Right hindlimb (tissue), 1 donor: ENCODE results near the gene CAPZB.
A peak's percentile ranks its signal among the peaks of the same experiment; 100 is the strongest.
"Not testable (repeated sequence)": the region's sequence is repeated elsewhere in the genome, so short reads cannot be mapped to it uniquely, and the experiment has no call there.

Experiments
- DNase-seq: peaks from one replicate; pipeline ENCODE4 v3.0.0-alpha.2; 2018

CAPZB gene

DNA sequence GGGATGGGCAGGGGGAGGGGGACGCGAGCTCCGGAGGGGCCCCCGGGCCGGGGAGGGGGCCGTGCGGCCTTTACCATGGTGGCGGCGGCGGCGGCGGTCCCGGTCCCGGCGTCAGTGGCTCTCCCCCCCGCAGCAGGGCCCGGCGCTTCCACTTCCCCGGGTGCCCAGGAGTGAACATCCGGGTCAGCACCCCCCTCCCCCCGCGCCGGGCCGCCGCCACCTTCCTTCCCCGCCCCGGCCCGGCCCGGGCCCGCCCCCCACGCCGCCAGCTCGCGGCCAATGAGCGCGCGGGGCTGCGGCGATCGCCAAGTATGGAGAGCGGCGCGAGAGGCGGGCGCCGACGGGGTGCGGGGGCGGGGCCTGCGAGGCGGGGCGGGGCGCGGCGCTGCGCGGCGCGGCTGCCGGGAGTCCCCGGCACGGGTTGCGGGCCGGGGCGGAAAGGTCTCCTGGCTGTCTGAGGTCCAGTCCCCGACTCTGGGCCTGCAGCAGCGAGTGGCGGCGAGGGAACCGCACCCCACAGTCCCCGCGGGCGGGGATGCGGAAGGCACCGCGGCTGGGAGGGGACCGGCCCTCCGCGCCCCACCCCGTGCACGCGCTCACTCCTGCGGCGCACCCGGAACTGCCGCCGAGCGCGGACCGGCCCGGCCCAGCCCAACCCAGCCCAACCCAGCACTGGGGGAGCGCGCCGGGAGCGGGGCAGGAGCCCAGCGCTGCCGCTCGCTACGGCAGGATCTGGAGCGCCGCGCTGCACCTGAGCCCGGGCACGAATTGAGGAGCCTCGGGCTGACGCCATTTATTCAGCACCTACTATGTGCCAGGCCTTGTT, at the start of gene CAPZB:
Gene CAPZB (minus strand): TSS at position 178 of the 826 bp plus-strand sequence. CDS start 101 bp downstream, at position 77.
- DNase-seq = peak; percentile 96

GRCh38 chr1:19534281-19534680, 48.9 kb upstream of the CAPZB start:
- DNase-seq = no peak

GRCh38 chr1:19533626-19534025, 48.3 kb upstream of the CAPZB start:
- DNase-seq = no peak

- no peak for DNase-seq
These were observed 47.2 kb upstream of the CAPZB start for GRCh38 chr1:19532519-19532918.

DNA sequence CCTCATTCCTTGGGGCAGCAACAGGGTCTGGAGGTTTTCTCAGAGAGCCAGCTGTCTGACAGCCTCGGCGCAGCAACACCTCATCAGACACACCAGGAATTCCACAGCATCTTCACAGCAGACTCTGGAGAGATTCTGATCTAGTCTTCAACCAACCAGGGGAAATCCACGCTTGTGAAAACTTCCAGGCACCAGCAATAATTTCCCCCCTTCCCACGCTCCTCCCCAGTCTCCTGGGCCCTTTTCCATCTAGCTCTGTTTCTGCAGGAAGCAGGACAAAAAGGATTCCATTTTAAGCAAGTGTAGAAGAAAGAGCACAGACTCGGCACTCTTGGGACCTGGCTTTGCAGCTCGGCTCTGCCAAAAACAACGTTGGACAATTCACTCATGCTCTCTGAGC, 44.3 kb upstream of the CAPZB start:
- peak; percentile 71 for DNase-seq

GRCh38 chr1:19528438-19528837, 43.1 kb upstream of the CAPZB start:
- DNase-seq = no peak

- DNase-seq = no peak
These were observed 40.5 kb upstream of the CAPZB start for GRCh38 chr1:19525607-19526545.

DNA sequence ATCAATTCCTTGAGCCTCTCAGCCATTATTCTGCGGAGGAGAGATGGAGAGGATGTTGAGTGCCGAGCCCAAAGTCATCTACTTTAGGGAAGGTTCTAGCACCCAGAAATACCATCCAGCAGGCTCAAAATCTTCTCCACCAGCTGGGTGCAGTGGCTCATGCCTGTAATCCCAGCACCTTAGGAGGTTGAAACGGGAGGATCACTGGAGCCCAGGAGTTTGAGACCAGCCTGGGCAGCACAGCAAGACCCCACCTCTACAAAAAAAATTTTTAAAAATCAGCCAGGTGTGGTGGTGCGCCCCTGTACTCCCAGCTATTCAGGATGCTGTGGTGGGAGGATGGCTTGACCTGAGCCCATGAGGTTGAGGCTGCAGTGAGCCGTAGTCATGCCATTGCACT, 39.5 kb upstream of the CAPZB start:
- DNase-seq = no peak

DNA sequence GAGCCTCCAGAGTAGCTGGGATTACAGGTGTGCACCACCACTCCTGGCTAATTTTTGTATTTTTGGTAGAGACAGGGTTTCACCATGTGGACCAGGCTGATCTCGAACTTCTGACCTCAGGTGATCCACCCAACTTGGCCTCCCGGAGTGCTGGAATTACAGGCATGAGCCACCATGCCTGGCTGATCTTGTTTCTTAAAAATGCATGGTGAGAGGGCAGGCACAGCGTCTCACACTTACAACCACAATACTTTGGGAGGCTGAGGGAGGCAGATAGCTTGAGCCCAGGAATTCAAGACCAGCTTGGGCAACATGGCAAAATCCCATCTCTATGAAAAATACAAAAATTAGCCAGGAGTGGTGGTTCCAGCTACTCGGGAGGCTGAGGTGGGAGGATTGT, 37.2 kb upstream of the CAPZB start:
- not testable (repeated sequence) for DNase-seq

DNA sequence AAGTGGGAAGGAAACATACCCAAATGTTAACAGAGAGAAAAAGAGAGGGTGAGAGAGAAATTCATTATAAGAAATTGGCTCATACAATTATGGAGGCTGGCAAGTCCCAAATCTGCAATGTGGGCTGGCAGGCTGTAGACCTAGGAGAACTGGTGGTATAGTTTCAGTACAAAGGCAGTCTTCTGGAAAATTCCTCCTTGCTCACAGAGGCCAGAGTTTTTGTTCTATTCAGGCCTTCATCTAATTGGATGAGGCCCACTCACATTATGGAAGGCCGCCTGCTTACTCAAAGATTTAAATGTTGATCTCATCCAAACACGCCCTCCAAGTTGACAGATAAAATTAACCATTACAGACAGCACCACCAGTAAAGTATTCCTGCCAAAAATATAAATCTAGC, 36.1 kb upstream of the CAPZB start:
- no peak for DNase-seq

DNA sequence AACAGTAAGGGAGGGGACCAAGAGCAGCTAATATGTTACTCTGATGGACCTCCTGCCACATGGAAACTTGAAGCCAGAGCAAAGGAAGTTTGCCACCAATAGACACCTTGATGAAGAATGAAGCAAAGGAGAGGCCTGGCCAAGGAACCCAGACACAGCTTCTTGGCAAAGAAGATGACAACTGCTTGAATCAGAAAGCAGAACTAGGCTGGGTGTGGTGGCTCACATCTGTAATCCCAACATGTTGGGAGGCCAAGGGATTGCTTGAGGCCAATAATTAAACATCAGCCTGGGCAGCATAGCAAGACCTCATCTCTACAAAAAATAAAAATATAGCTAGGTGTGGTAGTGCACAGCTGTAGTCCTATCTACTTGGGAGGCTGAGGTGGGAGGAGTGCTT, 31.7 kb upstream of the CAPZB start:
- no peak for DNase-seq

GRCh38 chr1:19515201-19515600, 29.9 kb upstream of the CAPZB start:
- no peak for DNase-seq

GRCh38 chr1:19514391-19514831, 29.1 kb upstream of the CAPZB start:
- peak; percentile 54 for DNase-seq

DNA sequence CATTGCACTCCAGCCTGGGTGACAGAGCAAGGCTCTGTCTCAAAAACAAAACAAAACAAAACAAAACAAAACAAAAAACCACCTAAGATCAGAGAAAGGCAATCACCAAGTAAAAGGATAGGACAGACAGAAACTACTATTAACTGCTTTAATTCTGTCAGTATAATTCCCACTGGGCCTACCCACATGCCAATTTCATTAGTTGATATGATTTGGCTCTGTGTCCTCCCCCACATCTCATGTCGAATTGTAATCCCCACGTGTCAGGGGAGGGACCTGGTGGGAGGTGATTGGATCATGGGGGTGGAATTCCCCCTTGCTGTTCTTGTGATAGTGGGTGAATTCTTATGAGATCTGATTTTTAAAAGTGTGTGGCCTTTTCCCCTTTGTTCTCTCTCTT, 27.2 kb upstream of the CAPZB start:
- no peak for DNase-seq

DNA sequence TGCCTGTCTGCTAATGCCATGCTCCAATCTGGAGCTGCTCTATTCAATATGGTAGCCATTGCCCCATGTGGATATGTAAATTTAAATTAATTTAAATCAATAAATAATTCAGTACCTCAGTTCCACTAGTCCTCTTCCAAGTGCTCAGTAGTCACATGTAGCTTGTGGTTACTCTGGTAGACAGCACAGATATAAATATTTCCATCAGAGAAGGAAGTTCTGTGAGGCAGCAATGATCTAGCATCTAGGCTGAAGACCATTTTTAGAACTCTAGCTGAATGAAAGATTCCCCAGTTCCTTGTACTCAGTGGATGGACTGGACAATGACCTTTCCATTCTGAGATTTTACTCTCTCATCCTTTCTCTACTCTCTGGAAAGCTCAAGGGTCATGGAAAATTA, 25.8 kb upstream of the CAPZB start:
- no peak for DNase-seq

DNA sequence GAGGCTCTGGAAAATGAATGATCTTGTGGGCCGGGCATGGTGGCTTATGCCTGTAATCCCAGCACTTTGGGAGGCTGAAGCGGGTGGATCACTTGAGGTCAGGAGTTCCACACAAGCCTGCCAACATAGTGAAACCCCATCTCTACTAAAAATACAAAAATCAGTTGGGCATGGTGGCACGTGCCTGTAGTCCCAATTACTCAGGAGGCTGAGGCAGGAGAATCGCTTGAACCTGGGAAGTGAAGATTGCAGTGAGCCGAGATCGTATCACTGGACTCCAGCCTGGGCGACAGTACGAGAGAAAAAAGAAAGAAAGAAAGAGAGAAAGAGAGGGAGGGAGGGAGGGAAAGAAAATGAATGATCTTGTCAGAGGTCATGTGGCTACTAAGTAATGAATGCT, 24.3 kb upstream of the CAPZB start:
- DNase-seq = not testable (repeated sequence)

DNA sequence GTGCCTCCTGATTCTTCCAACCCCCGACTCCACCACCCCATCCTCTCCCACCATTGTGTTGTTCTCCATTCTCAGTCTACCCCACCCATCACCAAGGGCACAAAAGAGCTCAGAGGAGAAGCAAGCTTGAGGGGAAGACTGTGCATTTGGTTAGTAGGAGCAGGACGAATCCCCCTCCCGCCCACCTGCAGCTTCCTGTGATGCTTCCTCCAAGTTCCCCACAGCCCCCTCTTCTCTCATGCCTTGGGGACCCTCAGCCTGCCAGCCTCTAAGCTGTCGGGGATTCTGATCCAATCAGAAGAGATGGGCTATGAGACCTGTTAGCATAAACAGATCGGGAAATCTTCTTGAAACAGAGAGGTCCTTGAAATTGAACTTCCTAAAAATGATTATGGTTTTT, 22.2 kb upstream of the CAPZB start:
- DNase-seq = no peak

DNA sequence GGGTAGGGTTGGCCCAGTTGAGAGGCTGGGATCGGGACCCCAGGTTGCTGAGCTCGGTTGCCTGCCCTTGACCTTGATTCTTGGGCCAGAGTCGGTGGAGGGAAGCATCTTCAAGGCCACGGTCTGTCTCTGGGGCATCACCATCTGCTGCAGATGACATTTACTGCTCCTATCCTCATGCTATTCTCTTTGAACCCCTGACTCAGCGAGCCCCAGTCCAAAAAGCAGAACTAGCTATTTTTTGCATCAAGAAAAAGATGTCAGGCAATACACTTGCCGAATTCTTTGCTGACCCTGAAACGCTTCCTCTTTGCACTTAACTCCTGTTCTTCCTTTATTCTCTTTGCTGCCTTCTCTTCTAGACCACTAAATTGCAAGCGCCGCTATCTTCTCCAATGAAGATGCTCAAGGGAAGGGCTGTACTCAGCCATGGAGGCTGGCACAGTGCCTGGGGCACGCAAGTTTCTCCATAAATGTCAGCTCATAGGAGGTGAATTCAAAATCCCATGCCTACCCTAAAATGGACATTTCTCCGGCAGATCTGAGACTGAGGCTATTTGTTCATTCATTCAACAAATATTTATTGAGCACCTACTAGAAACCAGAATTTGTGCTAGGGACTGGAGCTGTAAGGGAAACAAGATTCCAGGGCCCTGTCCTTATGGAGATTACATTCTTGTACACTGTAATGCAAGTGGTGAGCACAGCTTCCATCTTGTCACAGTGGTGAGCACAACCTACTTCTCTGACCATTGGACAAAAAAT, 20.5 kb upstream of the CAPZB start:
- peak; percentile 64 for DNase-seq

GRCh38 chr1:19504796-19505692, 19.7 kb upstream of the CAPZB start:
- no peak for DNase-seq

GRCh38 chr1:19502284-19502683, 16.9 kb upstream of the CAPZB start:
- not testable (repeated sequence) for DNase-seq

DNA sequence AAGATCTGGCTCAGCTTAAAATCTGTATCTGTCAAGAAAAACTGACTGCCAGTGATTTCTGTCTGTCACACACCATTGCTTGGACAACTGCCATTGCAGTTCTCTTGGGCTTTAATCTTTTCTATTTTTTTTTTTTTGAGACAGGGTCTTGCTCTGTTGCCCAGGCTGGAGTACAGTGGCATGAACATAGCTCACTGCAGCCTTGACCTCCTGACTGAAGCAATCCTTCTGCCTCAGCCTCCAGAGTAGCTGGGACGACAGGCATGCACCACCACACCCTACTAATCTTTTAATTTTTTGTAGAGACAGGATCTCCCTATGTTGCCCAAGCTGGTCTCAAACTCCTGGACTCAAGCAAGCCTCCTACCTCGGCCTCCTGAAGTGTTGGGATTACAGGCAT, 14.5 kb upstream of the CAPZB start:
- not testable (repeated sequence) for DNase-seq

DNA sequence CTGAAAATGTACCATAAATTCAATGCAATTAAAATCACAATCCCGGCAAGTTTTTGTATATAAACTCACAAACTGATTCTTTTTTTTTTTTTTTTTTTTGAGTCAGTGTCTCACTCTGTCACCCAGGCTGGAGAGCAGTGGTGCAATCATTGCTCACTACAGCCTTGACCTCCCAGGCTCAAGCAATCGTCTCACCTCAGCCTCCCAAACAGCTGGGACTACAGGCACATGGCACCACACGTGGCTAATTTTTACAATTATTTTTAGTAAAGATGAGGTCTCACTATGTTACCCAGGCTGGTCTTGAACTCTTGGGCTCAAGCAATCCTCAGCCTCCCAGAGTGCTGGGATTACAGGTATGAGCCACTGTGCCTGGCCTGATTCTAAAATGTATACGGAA, 12.1 kb upstream of the CAPZB start:
- not testable (repeated sequence) for DNase-seq
